ENCODE data around the gene KLLN. TPM values are rescaled to one million over a fixed set of nuclear protein-coding genes. Genes with fewer than 3 reads are reported as not detected.

The KLLN gene
- total and polyA plus RNA-seq, 2 of the 8 experiments (the other 6 are each of a cell fraction or from before 2014, with no cell fraction given): 0.24 to 0.73 TPM

DNA sequence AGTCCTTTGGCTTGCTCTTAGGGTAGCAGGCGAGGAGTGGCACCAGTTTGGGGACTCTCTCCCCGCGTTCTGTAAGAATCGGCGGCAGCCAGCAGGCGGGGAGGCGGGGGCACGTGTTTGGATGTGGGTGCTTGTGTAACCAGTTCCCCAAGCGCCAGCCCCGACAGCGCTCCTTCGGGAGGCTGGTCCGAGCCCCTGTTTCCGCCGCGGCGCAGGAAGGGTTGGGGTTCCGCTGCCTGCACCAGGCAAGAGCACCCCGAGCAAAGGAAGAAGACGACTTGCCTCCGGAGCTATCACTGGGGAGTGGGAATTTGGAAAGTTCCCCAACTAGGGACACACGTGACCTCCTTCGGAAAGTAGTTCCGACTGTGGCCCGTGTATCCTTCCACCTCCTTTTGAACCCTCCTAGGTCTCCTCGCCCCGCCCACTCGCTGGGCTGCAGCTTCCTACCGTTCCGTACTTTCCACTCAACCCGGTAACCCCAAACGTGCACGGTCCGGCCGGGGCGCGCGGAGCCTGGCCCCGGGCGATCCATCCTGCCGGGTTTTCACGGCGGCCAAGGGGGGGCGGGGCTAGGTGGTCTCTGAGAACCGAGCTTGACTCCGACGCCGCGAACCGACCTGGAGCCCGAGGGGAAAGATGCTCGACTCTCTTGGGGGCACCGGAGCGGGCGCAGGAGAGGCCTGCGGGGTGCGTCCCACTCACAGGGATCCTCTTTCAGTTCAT, 1.2 kb downstream of the KLLN start (continued):
- TF ChIP-seq ATF2 (IDR thresholded peaks at IDR 0.05; ENCODE audit: low read length): peak; percentile 96
- TF ChIP-seq CHD7 (IDR thresholded peaks at IDR 0.05; ENCODE audit: insufficient replicate concordance, low read length): peak; percentile 55
- TF ChIP-seq SIX5 (IDR thresholded peaks at IDR 0.05; ENCODE audit: low read depth, low read length): no peak
- peak; percentile 59; the same call in 1 of the 2 replicates for TF ChIP-seq PHF8 (conservative IDR thresholded peaks at IDR 0.05; ENCODE audit: low read depth, low read length)
- TF ChIP-seq YY1 (IDR thresholded peaks at IDR 0.05; ENCODE audit: low read depth, low read length): peak; percentile 81
- TF ChIP-seq TEAD4 (IDR thresholded peaks at IDR 0.05; ENCODE audit: low read depth, low read length): peak; percentile 59
- TF ChIP-seq SUZ12 (IDR thresholded peaks at IDR 0.05; ENCODE audit: low read length): peak; percentile 20; the same call in 1 of the 2 replicates
- peak; percentile 18; the same call in 1 of the 2 replicates for TF ChIP-seq NRF1 (IDR thresholded peaks at IDR 0.05; ENCODE audit: low read depth, low read length)
